H1 (cell line): ENCODE results near the gene DHX36. TPM values are rescaled to one million over a fixed set of nuclear protein-coding genes. Genes with fewer than 3 reads are reported as not detected.

ENCODE experiments used
- polyA plus RNA-seq, 7 experiments: library from polyadenylated mRNA; depleted of rRNA in 3 of 7; stranded (reverse) in 5 of 7; unstranded in 2 of 7; fragments of >200 nt in 5 of 7; fragments of 200-250 nt in 2 of 7; gene quantifications; 1 replicate in 5 of 7; 2 replicates in 1 of 7; 4 replicates in 1 of 7; pipeline versions ENCODE4 v1.2.1 to v1.2.3, GENCODE V29; 2011 to 2013; ENCODE audit warnings: missing spikeins in 2 of 7, mixed read lengths in 2 of 7
- small RNA-seq: library from polyadenylated mRNA; stranded (forward); fragments of <200 nt; extraction: miRNeasy Mini kit (QIAGEN cat#:217004); gene quantifications from one replicate; pipeline ENCODE3, GENCODE V24; 2013; ENCODE audit not compliant: insufficient read depth
- total RNA-seq: library from RNA; stranded (reverse); fragmentation: NEBNext Ultra II Directional; extraction: Animal tissue kit (Norgen Biotek cat#: 25700); gene quantifications from 2 replicates; pipeline ENCODE4 v1.2.1, GENCODE V29; 2021

DHX36 gene
- total and polyA plus RNA-seq, 2 of the 8 experiments (the other 6 are each of a cell fraction or from before 2014, with no cell fraction given): 44.9 to 131 TPM

Small RNA genes within 50 kb of the gene (small RNA-seq; reads per million reads assigned to genes)
- gene RF01210: not detected

Other genes with a start within 250 kb of the DHX36 start
- gene ARHGEF26, start 203.1 kb downstream of the DHX36 start, total RNA-seq: 13.3 and 15.6 TPM in 2 replicates
- 3.1 and 4.9 TPM in 2 replicates for gene ARHGEF26, start 203.1 kb downstream of the DHX36 start, polyA plus RNA-seq (2011; rRNA removed)
- not detected in 2 replicates for gene GPR149, start 105.7 kb upstream of the DHX36 start, total RNA-seq
- not detected in 2 replicates for gene GPR149, start 105.7 kb upstream of the DHX36 start, polyA plus RNA-seq (2011; rRNA removed)